HepG2 (cell line): ENCODE measurements around the gene LRRC73. TPM values are rescaled to one million over a fixed set of nuclear protein-coding genes. Genes with fewer than 3 reads are reported as not detected.

Experiments used
- CCDC6 ChIP-seq: sonication (generic); formaldehyde crosslinking; IDR thresholded peaks from 2 replicates; pipeline ENCODE4 v1.8.1; 2022; ENCODE audit warnings: mild to moderate bottlenecking, missing genetic modification reagents, moderate library complexity
- CENPT ChIP-seq: sonication (generic); formaldehyde crosslinking; IDR thresholded peaks from 2 replicates; pipeline ENCODE4 v1.8.0; 2022; ENCODE audit warnings: low read depth, mild to moderate bottlenecking, moderate library complexity, missing genetic modification reagents
- HHEX ChIP-seq: IDR thresholded peaks from 2 replicates; pipeline ENCODE4 v1.6.1; 2016; ENCODE audit warnings: control low read depth
- HMG20B ChIP-seq: conservative IDR thresholded peaks from 2 replicates; pipeline ENCODE4 v1.6.1; 2016; ENCODE audit warnings: missing genetic modification reagents, missing compliant biosample characterization
- HNF4G ChIP-seq, 2 experiments: sonication (generic) in 1 of 2; formaldehyde crosslinking in 1 of 2; IDR thresholded peaks; 2 replicates each; pipeline versions ENCODE4 v1.4.0 to v1.6.1; 2011 to 2020; ENCODE audit warnings: borderline replicate concordance in 2 of 2, low read depth in 2 of 2, mild to moderate bottlenecking in 2 of 2, low read length in 1 of 2, missing genetic modification reagents in 1 of 2, moderate library complexity in 1 of 2
- SMAD3 ChIP-seq: sonication (generic); formaldehyde crosslinking; IDR thresholded peaks from 2 replicates; pipeline ENCODE4 v1.4.0; 2020; ENCODE audit warnings: missing genetic modification reagents
- SNAI1 ChIP-seq: sonication (generic); formaldehyde crosslinking; IDR thresholded peaks from 2 replicates; pipeline ENCODE4 v1.5.0; 2020; ENCODE audit warnings: mild to moderate bottlenecking, missing genetic modification reagents, borderline replicate concordance
- TOPORS ChIP-seq: sonication (generic); formaldehyde crosslinking; IDR thresholded peaks from 2 replicates; pipeline ENCODE4 v1.8.0; 2023; ENCODE audit warnings: mild to moderate bottlenecking, missing genetic modification reagents
- WIZ ChIP-seq: sonication (generic); formaldehyde crosslinking; IDR thresholded peaks from 2 replicates; pipeline ENCODE4 v1.5.1; 2020; ENCODE audit warnings: mild to moderate bottlenecking, missing genetic modification reagents
- ZNF20 ChIP-seq: sonication (generic); formaldehyde crosslinking; IDR thresholded peaks from 2 replicates; pipeline ENCODE4 v1.4.0; 2020; ENCODE audit warnings: mild to moderate bottlenecking, moderate library complexity, missing genetic modification reagents
- ZNF333 ChIP-seq: sonication (generic); formaldehyde crosslinking; IDR thresholded peaks from 2 replicates; pipeline ENCODE4 v1.4.0; 2020; ENCODE audit warnings: mild to moderate bottlenecking, missing genetic modification reagents, borderline replicate concordance
- ZNF383 ChIP-seq: sonication (generic); formaldehyde crosslinking; IDR thresholded peaks from 2 replicates; pipeline ENCODE4 v1.4.0; 2020; ENCODE audit warnings: missing genetic modification reagents, mild to moderate bottlenecking, borderline replicate concordance
- ZNF598 ChIP-seq: sonication (generic); formaldehyde crosslinking; IDR thresholded peaks from 2 replicates; pipeline ENCODE4 v1.5.1; 2020; ENCODE audit warnings: mild to moderate bottlenecking, missing genetic modification reagents, borderline replicate concordance
- ZNF720 ChIP-seq: sonication (generic); formaldehyde crosslinking; IDR thresholded peaks from 2 replicates; pipeline ENCODE4 v1.4.0; 2020; ENCODE audit warnings: missing genetic modification reagents
- ZNF737 ChIP-seq: sonication (generic); formaldehyde crosslinking; IDR thresholded peaks from 2 replicates; pipeline ENCODE4 v1.5.0; 2020; ENCODE audit warnings: missing genetic modification reagents, mild to moderate bottlenecking, borderline replicate concordance
- polyA plus RNA-seq, 8 experiments: library from polyadenylated mRNA; depleted of rRNA in 3 of 8; stranded (reverse) in 7 of 8; unstranded in 1 of 8; fragments of >200 nt; fragmentation: Illumina TruSeq in 4 of 8; extraction: Trizol in 4 of 8; gene quantifications; 2 replicates each; pipeline versions ENCODE4 v1.2.1 to v1.2.3, GENCODE V29; 2011 to 2016; ENCODE audit warnings: low read depth in 4 of 8, missing spikeins in 1 of 8, mixed read lengths in 1 of 8; ENCODE audit not compliant: insufficient read depth in 1 of 8
- total RNA-seq, 5 experiments: library from RNA; depleted of rRNA; stranded (reverse); fragments of >200 nt; fragmentation: Illumina TruSeq; extraction: Trizol; gene quantifications; 2 replicates each; pipeline ENCODE4 v1.2.3, GENCODE V29; 2016; ENCODE audit warnings: low read depth in 1 of 5
- TF ChIP-seq, protein P1 (sequence below): sonication (generic); formaldehyde crosslinking; IDR thresholded peaks from 2 replicates; pipeline ENCODE4 v1.9.0; 2021; ENCODE audit warnings: mild to moderate bottlenecking, missing genetic modification reagents
- TF ChIP-seq, protein P2 (sequence below): sonication (generic); formaldehyde crosslinking; IDR thresholded peaks from 2 replicates; pipeline ENCODE4 v1.4.0; 2020; ENCODE audit warnings: missing genetic modification reagents; ENCODE audit errors: not compliant biosample characterization
- TF ChIP-seq, protein P3 (sequence below): sonication (generic); formaldehyde crosslinking; IDR thresholded peaks from 2 replicates; pipeline ENCODE4 v1.5.1; 2020; ENCODE audit warnings: missing genetic modification reagents, mild to moderate bottlenecking, borderline replicate concordance

LRRC73 gene
- total and polyA plus RNA-seq, 2 of the 13 experiments (the other 11 are each of a cell fraction or from before 2014, with no cell fraction given) = 0.11 to 0.12 TPM

DNA sequence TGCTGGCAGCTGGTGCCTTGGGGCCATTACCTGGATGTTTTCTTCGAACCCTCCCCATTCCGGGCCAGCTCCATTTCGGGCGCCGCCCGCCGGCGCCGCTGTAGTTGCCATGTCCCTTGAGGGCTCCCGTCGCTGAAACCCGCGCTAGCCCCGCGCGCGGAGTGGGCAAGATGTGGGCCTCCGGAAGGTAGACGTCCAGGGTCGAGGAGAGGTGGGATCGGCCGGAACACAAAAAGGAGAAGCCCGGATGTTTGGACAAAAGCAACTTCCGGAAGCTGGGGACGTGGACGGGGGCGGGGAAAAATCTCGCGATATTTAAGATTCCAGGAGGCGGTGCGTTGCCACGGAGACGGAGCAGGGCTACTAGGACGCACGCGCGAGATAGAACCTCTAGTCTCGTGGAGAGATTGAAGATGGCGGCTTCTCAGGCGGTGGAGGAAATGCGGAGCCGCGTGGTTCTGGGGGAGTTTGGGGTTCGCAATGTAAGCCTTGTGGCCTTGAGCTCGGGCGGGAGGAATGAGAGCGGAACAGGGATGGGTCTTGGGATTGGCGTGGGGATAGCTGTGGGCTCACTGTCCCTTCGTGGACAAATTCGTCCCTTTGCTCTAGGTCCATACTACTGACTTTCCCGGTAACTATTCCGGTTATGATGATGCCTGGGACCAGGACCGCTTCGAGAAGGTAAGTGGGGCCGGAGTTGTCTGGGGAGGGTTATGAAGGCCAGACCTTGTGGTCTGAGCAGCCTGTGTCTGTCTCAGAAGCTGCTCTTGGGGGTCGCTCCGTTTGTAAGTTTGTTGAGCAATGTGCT is 6.8 kb upstream of the LRRC73 start, which contains the start of the genes POLR1C and YIPF3 (continued):
- 0 out of 2 replicates have a peak, but pooled peaks have one; percentile 85 for TF ChIP-seq ZNF383 (CRISPR knock-in tag)
- TF ChIP-seq TOPORS = peak; percentile 27; the same call in 1 of the 2 replicates
- TF ChIP-seq, protein P1, sequence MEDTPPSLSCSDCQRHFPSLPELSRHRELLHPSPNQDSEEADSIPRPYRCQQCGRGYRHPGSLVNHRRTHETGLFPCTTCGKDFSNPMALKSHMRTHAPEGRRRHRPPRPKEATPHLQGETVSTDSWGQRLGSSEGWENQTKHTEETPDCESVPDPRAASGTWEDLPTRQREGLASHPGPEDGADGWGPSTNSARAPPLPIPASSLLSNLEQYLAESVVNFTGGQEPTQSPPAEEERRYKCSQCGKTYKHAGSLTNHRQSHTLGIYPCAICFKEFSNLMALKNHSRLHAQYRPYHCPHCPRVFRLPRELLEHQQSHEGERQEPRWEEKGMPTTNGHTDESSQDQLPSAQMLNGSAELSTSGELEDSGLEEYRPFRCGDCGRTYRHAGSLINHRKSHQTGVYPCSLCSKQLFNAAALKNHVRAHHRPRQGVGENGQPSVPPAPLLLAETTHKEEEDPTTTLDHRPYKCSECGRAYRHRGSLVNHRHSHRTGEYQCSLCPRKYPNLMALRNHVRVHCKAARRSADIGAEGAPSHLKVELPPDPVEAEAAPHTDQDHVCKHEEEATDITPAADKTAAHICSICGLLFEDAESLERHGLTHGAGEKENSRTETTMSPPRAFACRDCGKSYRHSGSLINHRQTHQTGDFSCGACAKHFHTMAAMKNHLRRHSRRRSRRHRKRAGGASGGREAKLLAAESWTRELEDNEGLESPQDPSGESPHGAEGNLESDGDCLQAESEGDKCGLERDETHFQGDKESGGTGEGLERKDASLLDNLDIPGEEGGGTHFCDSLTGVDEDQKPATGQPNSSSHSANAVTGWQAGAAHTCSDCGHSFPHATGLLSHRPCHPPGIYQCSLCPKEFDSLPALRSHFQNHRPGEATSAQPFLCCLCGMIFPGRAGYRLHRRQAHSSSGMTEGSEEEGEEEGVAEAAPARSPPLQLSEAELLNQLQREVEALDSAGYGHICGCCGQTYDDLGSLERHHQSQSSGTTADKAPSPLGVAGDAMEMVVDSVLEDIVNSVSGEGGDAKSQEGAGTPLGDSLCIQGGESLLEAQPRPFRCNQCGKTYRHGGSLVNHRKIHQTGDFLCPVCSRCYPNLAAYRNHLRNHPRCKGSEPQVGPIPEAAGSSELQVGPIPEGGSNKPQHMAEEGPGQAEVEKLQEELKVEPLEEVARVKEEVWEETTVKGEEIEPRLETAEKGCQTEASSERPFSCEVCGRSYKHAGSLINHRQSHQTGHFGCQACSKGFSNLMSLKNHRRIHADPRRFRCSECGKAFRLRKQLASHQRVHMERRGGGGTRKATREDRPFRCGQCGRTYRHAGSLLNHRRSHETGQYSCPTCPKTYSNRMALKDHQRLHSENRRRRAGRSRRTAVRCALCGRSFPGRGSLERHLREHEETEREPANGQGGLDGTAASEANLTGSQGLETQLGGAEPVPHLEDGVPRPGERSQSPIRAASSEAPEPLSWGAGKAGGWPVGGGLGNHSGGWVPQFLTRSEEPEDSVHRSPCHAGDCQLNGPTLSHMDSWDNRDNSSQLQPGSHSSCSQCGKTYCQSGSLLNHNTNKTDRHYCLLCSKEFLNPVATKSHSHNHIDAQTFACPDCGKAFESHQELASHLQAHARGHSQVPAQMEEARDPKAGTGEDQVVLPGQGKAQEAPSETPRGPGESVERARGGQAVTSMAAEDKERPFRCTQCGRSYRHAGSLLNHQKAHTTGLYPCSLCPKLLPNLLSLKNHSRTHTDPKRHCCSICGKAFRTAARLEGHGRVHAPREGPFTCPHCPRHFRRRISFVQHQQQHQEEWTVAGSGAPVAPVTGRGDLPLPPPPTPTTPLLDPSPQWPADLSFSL (CRISPR knock-in tag) = no peak
- peak; percentile 54; the same call in 1 of the 2 replicates for TF ChIP-seq SMAD3
- TF ChIP-seq CCDC6 (CRISPR knock-in tag) = peak; percentile 82
- TF ChIP-seq, protein P2, sequence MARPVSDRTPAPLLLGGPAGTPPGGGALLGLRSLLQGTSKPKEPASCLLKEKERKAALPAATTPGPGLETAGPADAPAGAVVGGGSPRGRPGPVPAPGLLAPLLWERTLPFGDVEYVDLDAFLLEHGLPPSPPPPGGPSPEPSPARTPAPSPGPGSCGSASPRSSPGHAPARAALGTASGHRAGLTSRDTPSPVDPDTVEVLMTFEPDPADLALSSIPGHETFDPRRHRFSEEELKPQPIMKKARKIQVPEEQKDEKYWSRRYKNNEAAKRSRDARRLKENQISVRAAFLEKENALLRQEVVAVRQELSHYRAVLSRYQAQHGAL (CRISPR knock-in tag) = no peak
- TF ChIP-seq ZNF598 (CRISPR knock-in tag) = peak; percentile 99
- TF ChIP-seq HNF4G (IDR thresholded peaks at IDR 0.05; ENCODE audit: borderline replicate concordance, low read depth, low read length) = no peak
- TF ChIP-seq HNF4G (CRISPR knock-in tag; IDR thresholded peaks at IDR 0.05; ENCODE audit: borderline replicate concordance, low read depth) = peak; percentile 69; the same call in 1 of the 2 replicates
- no peak for TF ChIP-seq HMG20B (CRISPR knock-in tag)
- TF ChIP-seq WIZ = no peak
- peak; percentile 64; the same call in 1 of the 2 replicates for TF ChIP-seq SNAI1 (CRISPR knock-in tag)
- TF ChIP-seq ZNF720 = no peak
- TF ChIP-seq, protein P3, sequence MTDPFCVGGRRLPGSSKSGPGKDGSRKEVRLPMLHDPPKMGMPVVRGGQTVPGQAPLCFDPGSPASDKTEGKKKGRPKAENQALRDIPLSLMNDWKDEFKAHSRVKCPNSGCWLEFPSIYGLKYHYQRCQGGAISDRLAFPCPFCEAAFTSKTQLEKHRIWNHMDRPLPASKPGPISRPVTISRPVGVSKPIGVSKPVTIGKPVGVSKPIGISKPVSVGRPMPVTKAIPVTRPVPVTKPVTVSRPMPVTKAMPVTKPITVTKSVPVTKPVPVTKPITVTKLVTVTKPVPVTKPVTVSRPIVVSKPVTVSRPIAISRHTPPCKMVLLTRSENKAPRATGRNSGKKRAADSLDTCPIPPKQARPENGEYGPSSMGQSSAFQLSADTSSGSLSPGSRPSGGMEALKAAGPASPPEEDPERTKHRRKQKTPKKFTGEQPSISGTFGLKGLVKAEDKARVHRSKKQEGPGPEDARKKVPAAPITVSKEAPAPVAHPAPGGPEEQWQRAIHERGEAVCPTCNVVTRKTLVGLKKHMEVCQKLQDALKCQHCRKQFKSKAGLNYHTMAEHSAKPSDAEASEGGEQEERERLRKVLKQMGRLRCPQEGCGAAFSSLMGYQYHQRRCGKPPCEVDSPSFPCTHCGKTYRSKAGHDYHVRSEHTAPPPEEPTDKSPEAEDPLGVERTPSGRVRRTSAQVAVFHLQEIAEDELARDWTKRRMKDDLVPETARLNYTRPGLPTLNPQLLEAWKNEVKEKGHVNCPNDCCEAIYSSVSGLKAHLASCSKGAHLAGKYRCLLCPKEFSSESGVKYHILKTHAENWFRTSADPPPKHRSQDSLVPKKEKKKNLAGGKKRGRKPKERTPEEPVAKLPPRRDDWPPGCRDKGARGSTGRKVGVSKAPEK = no peak
- TF ChIP-seq ZNF20 (CRISPR knock-in tag) = no peak; the same call in 1 of the 2 replicates
- TF ChIP-seq CENPT (CRISPR knock-in tag) = 0 out of 2 replicates have a peak, but pooled peaks have one; percentile 49
- 0 out of 2 replicates have a peak, but pooled peaks have one; percentile 33 for TF ChIP-seq HHEX
- TF ChIP-seq ZNF333 (CRISPR knock-in tag) = no peak; the same call in 1 of the 2 replicates
- no peak for TF ChIP-seq ZNF737 (CRISPR knock-in tag)
